Heart left ventricle (tissue), 16 donors: ENCODE data around the gene C2CD4C. TPM values are rescaled to one million over a fixed set of nuclear protein-coding genes. Genes with fewer than 3 reads are reported as not detected.
A peak's percentile ranks its signal among the peaks of the same experiment; 100 is the strongest.

ENCODE experiments used
- ATAC-seq, 4 donors: fragments of 200-7000 bp; cut with Tn5 transposase; one replicate each; pipeline ENCODE4 v1.9.1; 2020 to 2022; ENCODE audit warnings: moderate library complexity in 4 of 4, mild to moderate bottlenecking in 3 of 4, moderate number of reproducible peaks in 1 of 4
- DNase-seq, 5 donors: peaks; one replicate each; pipeline ENCODE4 v3.0.0-alpha.2; 2020
- H3K27ac ChIP-seq, 12 donors: fragments of 200-600 bp; sonication (generic) in 4 of 12; one replicate each; pipeline versions ENCODE4 v1.5.0 to v1.8.0; 2016 to 2022; ENCODE audit warnings: mild to moderate bottlenecking in 2 of 12
- H3K27me3 ChIP-seq, 9 donors: fragments of 200-600 bp; sonication (generic) in 2 of 9; one replicate each; pipeline versions ENCODE4 v1.5.1 to v1.8.0; 2016 to 2022; ENCODE audit warnings: mild to moderate bottlenecking in 3 of 9
- H3K36me3 ChIP-seq, 9 donors: fragments of 200-600 bp; sonication (generic) in 2 of 9; one replicate each; pipeline versions ENCODE4 v1.5.0 to v1.8.0; 2018 to 2022; ENCODE audit warnings: mild to moderate bottlenecking in 2 of 9
- H3K4me1 ChIP-seq, 12 donors: fragments of 200-600 bp; sonication (generic) in 4 of 12; one replicate each; pipeline versions ENCODE4 v1.5.0 to v1.8.0; 2016 to 2022; ENCODE audit warnings: mild to moderate bottlenecking in 3 of 12
- H3K4me3 ChIP-seq, 12 donors: fragments of 200-600 bp; sonication (generic) in 4 of 12; one replicate each; pipeline versions ENCODE4 v1.5.0 to v1.8.0; 2017 to 2022; ENCODE audit warnings: mild to moderate bottlenecking in 9 of 12, moderate library complexity in 4 of 12
- H3K9me3 ChIP-seq, 12 donors: fragments of 200-600 bp; sonication (generic) in 4 of 12; one replicate each; pipeline versions ENCODE4 v1.5.0 to v1.8.0; 2016 to 2022; ENCODE audit warnings: mild to moderate bottlenecking in 1 of 12
- CTCF ChIP-seq, 12 donors: fragments of 200-600 bp; sonication (generic) in 4 of 12; IDR thresholded peaks; one replicate each; pipeline versions ENCODE4 v1.5.0 to v1.8.0; 2018 to 2022; ENCODE audit warnings: antibody characterized with exemption in 12 of 12, mild to moderate bottlenecking in 5 of 12
- POLR2A ChIP-seq, 2 donors: fragments of 450-650 bp; IDR thresholded peaks; one replicate each; pipeline ENCODE4 v1.6.1; 2017; ENCODE audit warnings: antibody characterized with exemption in 2 of 2, mild to moderate bottlenecking in 2 of 2, moderate library complexity in 2 of 2
- WGBS, 4 donors: extraction: QIAGEN DNeasy Blood & Tissue Kit in 2 of 4; methylation state at CpG; one replicate each; pipeline versions ENCODE4 v1.1.5 to v1.1.7; 2013 to 2018; 5-methylcytosine and 5-hydroxymethylcytosine counted together
- intact Hi-C, 10 donors: fragments of 100-400 bp; cut with DNase I; formaldehyde crosslinking; loops; one replicate each; pipeline versions ENCODE4 v1.11.1 to v1.14.2; 2022
- long read RNA-seq, 3 donors: library from polyadenylated mRNA; unstranded; transcript quantifications; one replicate each; pipeline ENCODE4 v2.0.0, GENCODE V29; 2020 to 2021
- polyA plus RNA-seq, 2 donors: library from polyadenylated mRNA; stranded (reverse); fragments of 200-250 nt; gene quantifications; one replicate each; pipeline ENCODE4 v1.2.3, GENCODE V29; 2013
- total RNA-seq, 9 donors: library from RNA; depleted of rRNA in 2 of 9; stranded (reverse); fragments of >200 nt in 2 of 9; fragmentation: NEBNext Ultra II Directional in 3 of 9; extraction: Animal tissue kit (Norgen Biotek cat#: 25700) in 3 of 9; gene quantifications; one replicate each; pipeline versions ENCODE4 v1.1.0 to v1.2.4, GENCODE V29; 2016 to 2023
- donor health status: ischemic (EF 13 %, LVEDD 7.1; RV severe dilation, severe dysfunction).
- donor health status: healthy with polysubstance abuse.
- donor health status: DM: no; HTN: yes; CAD: no.
- donor health status: DM: no; HTN: no; CAD: no.
- donor health status: ischemic (EF 25% LVEDD 6.9; RV normal size, moderate dysfunction).
- donor health status: ischemic (EF 25% LVEDD 5.7; RV mildly dilated, moderate dysfunction).
- donor health status: healthy.
- donor health status: DM: yes; HTN: yes; CAD: no.
- donor health status: ischemic (EF 35%, LVEDD 5.7; RV mildly dilated, moderate dysfunction).
- donor health status: nonischemic (EF 11% LVEDD 7.7; RV severe dilation, severe dysfunction).
- donor health status: DM: yes; HTN: yes; CAD: no.
- donor health status: PGD.
- donor health status: ischemic (EF 29% LVEDD 5.4; RV normal size, mild dysfunction).
- donor health status: nonischemic (EF 23%, LVEDD 6.1; RV moderate dilation, normal function).

The C2CD4C gene, protein sequence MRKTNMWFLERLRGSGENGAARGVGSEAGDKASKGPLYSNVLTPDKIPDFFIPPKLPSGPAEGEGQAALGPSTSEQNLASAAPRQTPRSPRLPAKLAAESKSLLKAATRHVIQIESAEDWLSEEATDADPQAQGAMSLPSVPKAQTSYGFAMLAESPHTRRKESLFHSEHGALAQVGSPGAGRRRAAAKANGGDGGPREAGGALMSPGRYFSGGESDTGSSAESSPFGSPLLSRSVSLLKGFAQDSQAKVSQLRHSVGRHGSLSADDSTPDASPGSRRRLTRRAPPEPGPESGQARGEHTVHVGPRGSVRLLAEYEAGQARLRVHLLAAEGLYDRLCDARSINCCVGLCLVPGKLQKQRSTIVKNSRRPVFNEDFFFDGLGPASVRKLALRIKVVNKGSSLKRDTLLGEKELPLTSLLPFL
- total RNA-seq (1 to 10 TPM in 5 of 9 donors, under 1 TPM in 4; 0.12 to 2.2 (median 1.1) TPM), polyA plus RNA-seq (1 to 10 TPM; 1.3 to 1.4 TPM)
- long read RNA-seq, donor 1, partial matches to known transcripts, result 0 of 11 reads
- long read RNA-seq, donor 1, other reads (novel, unspliced or antisense), result 9 of 11 reads
- long read RNA-seq, donor 2, partial matches to known transcripts, result 0 of 2 reads
- long read RNA-seq, donor 2, other reads (novel, unspliced or antisense), result 2 of 2 reads
- long read RNA-seq, donor 3, partial matches to known transcripts, result 13 of 18 reads
- long read RNA-seq, donor 3, other reads (novel, unspliced or antisense), result 2 of 18 reads

GRCh38 chr19:408902-409515 is at the start of gene C2CD4C:
Gene C2CD4C (minus strand): TSS chr19:409147. CDS start chr19:408361, 786 bp downstream.
- peak in 2 of 5 donors; percentile 35 to 64 for DNase-seq
- peaks cover 18 to 62% (median 28%) of the 10 kb centered on the region in 9 donors for H3K27me3 ChIP-seq

GRCh38 chr19:458091-459042 is 49.4 kb upstream of the C2CD4C start:
- TF ChIP-seq POLR2A (IDR thresholded peaks at IDR 0.05) (no peak), CTCF (IDR thresholded peaks at IDR 0.05) (no peak)
- no peak for ATAC-seq
- H3K4me3 ChIP-seq, result no peak overlapping the region
- no peaks in the 10 kb centered on the region for H3K36me3 ChIP-seq
- no peak overlapping the region for H3K27ac ChIP-seq
- H3K9me3 ChIP-seq, result no peaks in the 10 kb centered on the region
- H3K4me1 ChIP-seq, result peaks cover 0 to 25% (median 10%) of the 10 kb centered on the region in 12 donors
- intact Hi-C loops, result no loop called here
- 94 to 97% (median 97%) methylated on average over 89 of the region's 89 CpGs for WGBS, 4 donors
- H3K27me3 ChIP-seq, result peaks cover 0 to 28% (median 0%) of the 10 kb centered on the region in 9 donors
- DNase-seq, result peak in 1 of 5 donors; percentile 34

More at GRCh38 chr19:408902-409515, at the start of gene C2CD4C:
- 1% methylated on average over 25 to 80 of the region's 80 CpGs for WGBS, 4 donors
- TF ChIP-seq POLR2A (IDR thresholded peaks at IDR 0.05) (no peak), CTCF (IDR thresholded peaks at IDR 0.05) (no peak)
- Histone ChIP-seq H3K27ac (peak within 1 kb of the TSS in 4 of 12 donors; percentile 37 to 74 (median 58)), H3K4me3 (peak within 1 kb of the TSS; percentile 1 to 68 (median 58)), H3K9me3 (no peaks in the 10 kb centered on the region), H3K4me1 (peaks cover 0 to 26% (median 14%) of the 10 kb centered on the region in 12 donors), H3K36me3 (no peaks in the 10 kb centered on the region)
- peak in 1 of 4 donors; percentile 55 for ATAC-seq
- intact Hi-C loops, result no loop called here

GRCh38 chr19:457636-458035 is 48.7 kb upstream of the C2CD4C start:
- intact Hi-C loops, result no loop called here

More at GRCh38 chr19:457636-458035, 48.7 kb upstream of the C2CD4C start:
- Histone ChIP-seq H3K27me3 (peaks cover 0 to 27% (median 0%) of the 10 kb centered on the region in 9 donors), H3K9me3 (no peaks in the 10 kb centered on the region), H3K4me3 (no peak overlapping the region), H3K4me1 (peaks cover 0 to 25% (median 10%) of the 10 kb centered on the region in 12 donors), H3K27ac (no peak overlapping the region), H3K36me3 (no peaks in the 10 kb centered on the region)
- TF ChIP-seq POLR2A (IDR thresholded peaks at IDR 0.05) (no peak), CTCF (IDR thresholded peaks at IDR 0.05) (no peak)
- no peak for ATAC-seq
- 95 to 97% (median 96%) methylated on average over 30 of the region's 30 CpGs for WGBS, 4 donors
- DNase-seq, result peak in 1 of 5 donors; percentile 11
